HG02759 (cell line): ENCODE data around the gene CFAP74.
A peak's percentile ranks its signal among the peaks of the same experiment; 100 is the strongest.

ENCODE experiments used
- ATAC-seq: cut with Tn5 transposase; IDR thresholded peaks from one replicate; pipeline ENCODE4 v1.9.1; 2021; ENCODE audit warnings: mild to moderate bottlenecking, moderate library complexity; ENCODE audit not compliant: unreplicated experiment

Gene CFAP74

GRCh38 chr1:1918901-1919303 is 84.7 kb downstream of the CFAP74 start, which contains the start of gene TMEM52:
Gene TMEM52 (minus strand): TSS chr1:1919279. CDS start chr1:1919265, 14 bp downstream.
- ATAC-seq: peak; percentile 29

GRCh38 chr1:1917995-1918900 is 85.3 kb downstream of the CFAP74 start:
- no peak for ATAC-seq

- ATAC-seq: no peak
These were observed 86.1 kb downstream of the CFAP74 start for GRCh38 chr1:1917304-1917976.

- no peak for ATAC-seq
These were observed 86.7 kb downstream of the CFAP74 start for GRCh38 chr1:1916851-1917251.

- ATAC-seq: no peak
These were observed 87.4 kb downstream of the CFAP74 start for GRCh38 chr1:1915911-1916840.

- no peak for ATAC-seq
These were observed 88.5 kb downstream of the CFAP74 start, which contains the start of gene CALML6 for GRCh38 chr1:1914971-1915692. Gene CALML6 (plus strand): TSS chr1:1915260. CDS start chr1:1915281, 21 bp downstream.

GRCh38 chr1:1914101-1914970 is 89.2 kb downstream of the CFAP74 start:
- ATAC-seq: no peak

- no peak for ATAC-seq
These were observed 92.1 kb downstream of the CFAP74 start for GRCh38 chr1:1911350-1912041.

- no peak for ATAC-seq
These were observed 92.8 kb downstream of the CFAP74 start for GRCh38 chr1:1910651-1911331.

GRCh38 chr1:1910033-1910465 is 93.5 kb downstream of the CFAP74 start:
- no peak for ATAC-seq

GRCh38 chr1:1908506-1908791 is 95.1 kb downstream of the CFAP74 start:
- ATAC-seq: peak; percentile 19

- ATAC-seq: no peak
These were observed 96.4 kb downstream of the CFAP74 start for GRCh38 chr1:1907098-1907736.

- ATAC-seq: peak; percentile 25
These were observed 97.1 kb downstream of the CFAP74 start for GRCh38 chr1:1906185-1907097.

GRCh38 chr1:1903224-1903623 is 100.4 kb downstream of the CFAP74 start:
- ATAC-seq: no peak

GRCh38 chr1:1901641-1902294 is 101.8 kb downstream of the CFAP74 start:
- ATAC-seq: no peak
